GM20000 (cell line): ENCODE measurements around the gene PAPSS2.

ENCODE experiments used
- DNase-seq: peaks from one replicate; pipeline ENCODE4 v3.0.0; 2012; ENCODE audit warnings: low spot score
- TF ChIP-seq, protein P1 (sequence below): IDR thresholded peaks from 2 replicates; pipeline ENCODE4 v1.5.1; 2012; ENCODE audit warnings: mild to moderate bottlenecking, control low read depth; ENCODE audit errors: extremely low read depth, missing control alignments

The PAPSS2 gene

DNA sequence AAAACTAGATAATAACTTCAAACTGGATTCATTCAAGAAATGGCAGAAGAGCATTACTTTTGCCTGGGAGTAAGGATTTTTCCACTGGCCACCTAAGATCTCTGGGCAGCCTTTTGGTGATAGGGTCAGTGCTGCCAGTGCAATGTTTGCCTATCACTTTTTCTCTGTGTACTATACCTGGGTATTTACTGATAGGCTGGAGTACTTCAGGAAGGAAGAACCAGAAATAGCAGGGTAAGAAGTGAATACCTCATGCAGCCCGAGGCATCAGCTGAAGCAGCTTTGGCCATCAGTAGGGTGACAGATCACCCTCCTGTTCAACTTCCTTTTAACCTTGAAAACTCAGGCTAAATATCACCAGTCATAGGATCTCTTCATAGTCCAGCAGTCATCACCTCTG is 5.5 kb upstream of the PAPSS2 start:
- TF ChIP-seq, protein P1, sequence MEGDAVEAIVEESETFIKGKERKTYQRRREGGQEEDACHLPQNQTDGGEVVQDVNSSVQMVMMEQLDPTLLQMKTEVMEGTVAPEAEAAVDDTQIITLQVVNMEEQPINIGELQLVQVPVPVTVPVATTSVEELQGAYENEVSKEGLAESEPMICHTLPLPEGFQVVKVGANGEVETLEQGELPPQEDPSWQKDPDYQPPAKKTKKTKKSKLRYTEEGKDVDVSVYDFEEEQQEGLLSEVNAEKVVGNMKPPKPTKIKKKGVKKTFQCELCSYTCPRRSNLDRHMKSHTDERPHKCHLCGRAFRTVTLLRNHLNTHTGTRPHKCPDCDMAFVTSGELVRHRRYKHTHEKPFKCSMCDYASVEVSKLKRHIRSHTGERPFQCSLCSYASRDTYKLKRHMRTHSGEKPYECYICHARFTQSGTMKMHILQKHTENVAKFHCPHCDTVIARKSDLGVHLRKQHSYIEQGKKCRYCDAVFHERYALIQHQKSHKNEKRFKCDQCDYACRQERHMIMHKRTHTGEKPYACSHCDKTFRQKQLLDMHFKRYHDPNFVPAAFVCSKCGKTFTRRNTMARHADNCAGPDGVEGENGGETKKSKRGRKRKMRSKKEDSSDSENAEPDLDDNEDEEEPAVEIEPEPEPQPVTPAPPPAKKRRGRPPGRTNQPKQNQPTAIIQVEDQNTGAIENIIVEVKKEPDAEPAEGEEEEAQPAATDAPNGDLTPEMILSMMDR: no peak
- no peak for DNase-seq

DNA sequence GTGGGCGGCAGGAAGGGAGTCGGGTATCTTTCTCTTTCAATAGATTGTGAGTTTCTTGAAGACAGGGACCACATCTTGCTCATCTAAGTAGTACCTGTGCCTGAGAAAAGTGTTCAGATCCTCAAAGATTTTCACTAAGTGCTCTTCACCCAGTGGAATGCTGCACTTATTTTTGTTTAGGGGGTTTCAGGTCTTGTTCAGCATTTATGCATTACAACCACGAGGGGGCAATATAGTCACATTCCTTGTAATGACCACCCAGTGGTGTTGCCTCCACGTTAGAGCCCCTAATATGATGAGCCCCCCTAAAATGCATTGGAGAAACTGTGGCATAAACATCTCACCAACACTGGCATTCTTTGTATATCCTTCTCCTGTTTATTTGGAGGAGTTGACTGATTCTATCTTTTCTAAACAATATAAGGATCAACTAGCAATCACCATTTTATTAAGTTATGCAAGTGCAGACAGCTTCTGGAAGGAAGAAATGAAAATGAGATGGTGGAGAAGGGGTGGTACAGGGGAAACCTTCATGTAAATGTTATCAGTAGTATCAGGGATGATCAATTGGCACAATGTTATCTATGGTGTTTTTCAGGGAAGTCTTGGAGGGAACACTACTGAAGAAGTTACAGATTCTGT is 3.1 kb upstream of the PAPSS2 start:
- peak; percentile 80 for DNase-seq
- TF ChIP-seq, protein P1: peak; percentile 56

DNA sequence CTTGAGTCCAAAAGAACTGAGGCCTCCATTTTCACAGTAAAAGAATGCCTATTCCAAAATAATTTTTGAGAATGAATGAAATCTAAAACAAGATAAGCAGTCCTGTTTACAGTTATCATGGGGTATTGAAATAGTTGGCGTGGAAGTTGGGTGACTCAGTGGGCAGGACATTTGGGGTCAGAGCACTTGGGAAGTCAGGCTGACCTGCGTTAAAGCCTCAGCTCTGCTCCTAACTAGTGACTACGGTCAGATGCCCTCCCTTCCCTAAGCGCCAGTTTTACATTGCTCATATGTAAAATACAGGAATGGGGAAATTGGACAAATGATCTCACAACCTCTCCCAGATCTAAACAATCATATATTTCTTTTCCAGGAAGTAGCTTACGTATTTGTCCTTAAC is 2.3 kb upstream of the PAPSS2 start:
- TF ChIP-seq, protein P1: no peak
- DNase-seq: no peak

DNA sequence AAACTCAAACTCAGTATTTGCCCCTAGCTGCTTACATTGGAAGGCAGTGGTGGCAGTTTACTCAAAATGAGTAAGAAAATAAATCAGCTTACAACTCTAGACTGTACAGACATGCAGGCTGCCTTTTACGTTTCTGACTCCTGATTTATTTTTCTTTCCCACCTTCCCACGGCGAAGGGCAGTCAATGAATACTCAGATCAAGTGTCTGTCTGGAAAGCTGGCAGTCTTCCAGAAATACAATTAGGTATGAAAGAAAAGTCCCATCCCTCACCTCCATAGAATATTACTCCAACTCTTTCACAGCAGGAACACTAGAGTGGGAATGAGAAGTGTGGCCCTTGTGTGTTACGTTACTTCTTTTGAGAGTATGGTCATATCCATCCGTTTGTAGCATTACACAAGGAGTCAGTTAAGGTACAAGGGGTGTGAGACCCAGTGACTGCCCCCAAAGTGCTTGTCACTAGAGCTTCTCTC is 1.3 kb upstream of the PAPSS2 start:
- TF ChIP-seq, protein P1: no peak
- no peak for DNase-seq

DNA sequence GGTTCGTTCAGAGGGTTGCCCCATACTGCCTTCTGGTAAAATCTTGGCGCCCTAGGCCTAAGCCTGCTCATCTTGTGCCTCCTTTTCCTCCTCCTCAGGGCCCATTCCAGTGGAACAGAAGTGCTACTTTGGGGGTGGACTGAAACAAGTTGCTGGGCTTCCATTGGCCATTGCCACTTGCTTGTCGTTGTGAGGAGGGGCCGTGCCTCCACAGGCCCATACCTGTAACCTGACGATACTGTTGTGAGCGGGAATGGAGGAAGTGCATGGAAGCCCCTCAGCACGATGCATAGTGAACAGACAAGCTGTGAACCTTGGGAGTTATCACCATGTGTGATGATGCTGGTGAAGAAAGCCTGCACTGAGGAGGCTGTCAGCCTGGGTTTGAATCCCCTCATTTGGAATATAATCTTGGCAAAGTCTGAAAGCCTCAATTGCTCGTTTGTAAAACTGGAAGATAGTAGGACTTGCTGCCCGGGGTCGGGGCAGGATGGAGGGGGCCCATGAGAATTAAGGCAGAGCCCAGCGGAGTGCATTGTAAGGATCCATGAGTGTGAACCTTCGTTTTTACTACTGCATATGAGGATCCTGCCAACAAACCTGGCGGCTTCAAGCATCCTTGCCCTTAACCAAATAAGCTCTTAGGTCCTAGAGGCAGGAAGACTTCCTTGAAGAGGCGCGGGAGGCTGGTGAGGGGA is 671 bp upstream of the PAPSS2 start:
- no peak for DNase-seq
- TF ChIP-seq, protein P1: no peak

DNA sequence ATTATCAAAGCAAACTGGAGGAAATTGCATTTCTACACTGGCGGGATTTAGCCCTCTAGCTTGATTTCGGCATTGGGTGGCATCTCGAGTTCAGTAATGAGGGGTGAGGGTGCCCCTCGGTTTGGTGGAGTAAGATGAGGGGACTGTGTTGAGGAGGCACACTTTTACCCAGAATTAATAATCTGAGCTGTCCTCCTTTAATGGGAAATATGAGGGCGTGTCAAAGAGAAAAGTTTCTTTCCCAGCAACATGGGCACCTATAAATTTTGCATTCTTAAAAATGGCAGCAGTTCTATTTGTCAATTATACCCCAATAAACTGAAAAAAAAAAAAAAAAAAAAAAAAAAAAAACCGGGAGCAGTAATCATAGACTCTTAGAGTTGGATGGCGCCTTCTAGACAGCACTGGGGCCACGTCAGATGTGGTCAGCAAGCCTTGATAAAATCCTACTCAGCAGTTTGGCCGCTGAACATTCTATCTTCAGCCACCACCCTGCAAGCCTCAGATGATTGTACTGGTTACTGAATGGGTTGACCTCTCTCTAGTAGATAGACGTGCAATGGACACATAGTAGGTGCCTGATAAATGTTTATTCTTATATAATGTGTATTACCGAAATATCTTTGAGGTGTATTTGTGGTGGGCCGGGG is 931 bp downstream of the PAPSS2 start:
- TF ChIP-seq, protein P1: no peak
- DNase-seq: no peak
